Osteoblast (primary cell): ENCODE results near the gene LRRN3. TPM values are rescaled to one million over a fixed set of nuclear protein-coding genes. Genes with fewer than 3 reads are reported as not detected.
A peak's percentile ranks its signal among the peaks of the same experiment; 100 is the strongest.

ENCODE experiments used
- DNase-seq: peaks from one replicate; pipeline ENCODE4 v3.0.0; 2011; ENCODE audit warnings: low spot score, mixed read lengths; ENCODE audit not compliant: insufficient read length; ENCODE audit errors: missing footprints
- H2AFZ ChIP-seq: 2 replicates; pipeline ENCODE4 v1.6.0; 2011; ENCODE audit warnings: mild to moderate bottlenecking, low read length
- H3K27ac ChIP-seq: 2 replicates; pipeline ENCODE4 v1.5.1; 2011; ENCODE audit warnings: mild to moderate bottlenecking, low read depth, low read length, moderate library complexity
- H3K27me3 ChIP-seq: 2 replicates; pipeline ENCODE4 v1.6.0; 2012; ENCODE audit warnings: mild to moderate bottlenecking, control low read depth, inconsistent platforms, low read length, moderate library complexity; ENCODE audit not compliant: insufficient read depth
- H3K36me3 ChIP-seq: 2 replicates; pipeline ENCODE4 v1.5.1; 2011; ENCODE audit warnings: mild to moderate bottlenecking, low read length, control low read depth, moderate library complexity; ENCODE audit not compliant: insufficient read depth
- H3K4me1 ChIP-seq: 2 replicates; pipeline ENCODE4 v1.5.1; 2011; ENCODE audit warnings: mild to moderate bottlenecking, low read length, control low read depth, moderate library complexity; ENCODE audit not compliant: insufficient read depth
- H3K4me2 ChIP-seq: 2 replicates; pipeline ENCODE4 v1.6.0; 2011; ENCODE audit warnings: mild to moderate bottlenecking, low read length; ENCODE audit not compliant: insufficient read depth
- H3K4me3 ChIP-seq: fragments of 200-600 bp; sonication (generic); 3 replicates; pipeline ENCODE4 v1.5.1; 2012; ENCODE audit warnings: mild to moderate bottlenecking, low read length, inconsistent platforms; ENCODE audit not compliant: insufficient read depth
- H3K79me2 ChIP-seq: 2 replicates; pipeline ENCODE4 v1.6.0; 2012; ENCODE audit warnings: mild to moderate bottlenecking, low read length, control low read depth, inconsistent platforms; ENCODE audit not compliant: insufficient read depth
- H3K9me3 ChIP-seq: 2 replicates; pipeline ENCODE4 v1.5.1; 2011; ENCODE audit warnings: low read depth, low read length, control low read depth
- H4K20me1 ChIP-seq: 2 replicates; pipeline ENCODE4 v1.6.0; 2012; ENCODE audit warnings: mild to moderate bottlenecking, low read length, control low read depth; ENCODE audit not compliant: insufficient read depth
- CTCF ChIP-seq: IDR thresholded peaks from 2 replicates; pipeline ENCODE4 v1.5.1; 2011; ENCODE audit warnings: mild to moderate bottlenecking, low read depth, low read length, moderate library complexity; ENCODE audit errors: extremely low read depth
- total RNA-seq: library from RNA; depleted of rRNA; stranded (reverse); fragments of >200 nt; gene quantifications from 2 replicates; pipeline ENCODE4 v1.2.3, GENCODE V29; 2012

The LRRN3 gene
- total RNA-seq, 1 donor, result 2.2 TPM

- Histone ChIP-seq H3K79me2 (no peaks in the 10 kb centered on the region), H2AFZ (no peak overlapping the region), H3K27ac (no peak overlapping the region), H3K9me3 (no peaks in the 10 kb centered on the region), H3K27me3 (no peaks in the 10 kb centered on the region), H3K4me1 (peaks cover 6% of the 10 kb centered on the region), H3K36me3 (no peaks in the 10 kb centered on the region), H3K4me2 (no peak overlapping the region), H3K4me3 (no peak overlapping the region), H4K20me1 (no peaks in the 10 kb centered on the region)
- TF ChIP-seq CTCF, result no peak
- DNase-seq, result no peak
These were observed 6.1 kb downstream of the LRRN3 start for GRCh38 chr7:111096997-111097396.

GRCh38 chr7:111098011-111098925, 7.3 kb downstream of the LRRN3 start:
- no peak overlapping the region for H3K4me3 ChIP-seq
- no peak for DNase-seq
- H3K27ac ChIP-seq, result no peak overlapping the region
- no peaks in the 10 kb centered on the region for H3K36me3 ChIP-seq
- TF ChIP-seq CTCF, result peak; percentile 62
- H2AFZ ChIP-seq, result no peak overlapping the region
- H3K27me3 ChIP-seq, result no peaks in the 10 kb centered on the region
- H3K4me2 ChIP-seq, result no peak overlapping the region
- no peaks in the 10 kb centered on the region for H3K9me3 ChIP-seq
- no peaks in the 10 kb centered on the region for H3K4me1 ChIP-seq
- H4K20me1 ChIP-seq, result no peaks in the 10 kb centered on the region
- no peaks in the 10 kb centered on the region for H3K79me2 ChIP-seq

- H3K4me3 ChIP-seq, result no peak overlapping the region
These were observed 8.0 kb downstream of the LRRN3 start for GRCh38 chr7:111098926-111099250.

More at GRCh38 chr7:111098926-111099250, 8.0 kb downstream of the LRRN3 start:
- Histone ChIP-seq H3K4me2 (no peak overlapping the region), H3K27me3 (no peaks in the 10 kb centered on the region), H3K27ac (no peak overlapping the region), H3K9me3 (no peaks in the 10 kb centered on the region), H4K20me1 (no peaks in the 10 kb centered on the region), H3K79me2 (no peaks in the 10 kb centered on the region), H3K36me3 (no peaks in the 10 kb centered on the region), H2AFZ (no peak overlapping the region), H3K4me1 (no peaks in the 10 kb centered on the region)
- no peak for DNase-seq
- TF ChIP-seq CTCF, result no peak
